Neural cell (in vitro differentiated cells): Measurements from ENCODE around the gene RXFP4. TPM values are rescaled to one million over a fixed set of nuclear protein-coding genes. Genes with fewer than 3 reads are reported as not detected.

Source experiments
- H2AFZ ChIP-seq: fragments of 200-600, 300-800 bp; sonication (generic), shearing (Covaris generic); 2 replicates; pipeline ENCODE4 v1.6.0; 2014; ENCODE audit warnings: low read depth, mild to moderate bottlenecking, antibody characterized with exemption, low read length, moderate library complexity
- H3F3A ChIP-seq: fragments of 200-600 bp; shearing (Covaris generic); 2 replicates; pipeline ENCODE4 v1.6.1; 2016; ENCODE audit warnings: mild to moderate bottlenecking, moderate library complexity, mixed read lengths, antibody characterized with exemption, low read length; ENCODE audit not compliant: insufficient read depth, poor library complexity, severe bottlenecking
- H3K27ac ChIP-seq: fragments of 200-600, 300-800 bp; sonication (generic), shearing (Covaris generic); 2 replicates; pipeline ENCODE4 v1.5.1; 2014; ENCODE audit warnings: mild to moderate bottlenecking, low read length, moderate library complexity
- H3K27me3 ChIP-seq: fragments of 300-800, 200-600 bp; sonication (generic), shearing (Covaris generic); 2 replicates; pipeline ENCODE4 v1.6.0; 2014; ENCODE audit warnings: mild to moderate bottlenecking, low read depth, low read length, moderate library complexity; ENCODE audit not compliant: insufficient read depth
- H3K36me3 ChIP-seq: fragments of 300-800, 200-600 bp; sonication (generic), shearing (Covaris generic); 2 replicates; pipeline ENCODE4 v1.5.1; 2014; ENCODE audit warnings: mild to moderate bottlenecking, antibody characterized with exemption, low read length, moderate library complexity; ENCODE audit not compliant: insufficient read depth
- H3K4me2 ChIP-seq: fragments of 300-800, 200-600 bp; sonication (generic), shearing (Covaris generic); 2 replicates; pipeline ENCODE4 v1.6.0; 2014; ENCODE audit warnings: mild to moderate bottlenecking, low read length
- H3K4me3 ChIP-seq: fragments of 300-800, 200-600 bp; sonication (generic), shearing (Covaris generic); 2 replicates; pipeline ENCODE4 v1.5.1; 2014; ENCODE audit warnings: mild to moderate bottlenecking, low read length, moderate library complexity
- H3K79me2 ChIP-seq: fragments of 200-600 bp; shearing (Covaris generic); replicated peaks from 2 replicates; pipeline ENCODE4 v1.6.0; 2014; ENCODE audit warnings: mild to moderate bottlenecking, low read length, moderate library complexity; ENCODE audit not compliant: insufficient read depth
- H3K9ac ChIP-seq: fragments of 300-800, 200-600 bp; sonication (generic), shearing (Covaris generic); 2 replicates; pipeline ENCODE4 v1.6.1; 2016; ENCODE audit warnings: mild to moderate bottlenecking, low read length, mixed read lengths
- H3K9me2 ChIP-seq: fragments of 200-600 bp; shearing (Covaris generic); 2 replicates; pipeline ENCODE4 v1.6.1; 2016; ENCODE audit warnings: mild to moderate bottlenecking, low read length, mixed read lengths; ENCODE audit not compliant: insufficient read depth
- H3K9me3 ChIP-seq: fragments of 200-600, 300-800 bp; sonication (generic), shearing (Covaris generic); 2 replicates; pipeline ENCODE4 v1.6.1; 2016; ENCODE audit warnings: mild to moderate bottlenecking, mixed run types, low read length, moderate library complexity, mixed read lengths
- H4K20me1 ChIP-seq: fragments of 200-600 bp; shearing (Covaris generic); 2 replicates; pipeline ENCODE4 v1.6.1; 2016; ENCODE audit warnings: mild to moderate bottlenecking, mixed run types; ENCODE audit not compliant: insufficient read depth
- EP300 ChIP-seq: fragments of 450-650 bp; conservative IDR thresholded peaks from 2 replicates; pipeline ENCODE4 v1.6.1; 2014; ENCODE audit warnings: antibody characterized with exemption, mild to moderate bottlenecking, moderate library complexity; ENCODE audit not compliant: poor library complexity, severe bottlenecking
- EZH2 ChIP-seq: fragments of 200-600, 300-800 bp; shearing (Covaris generic), sonication (generic); IDR thresholded peaks from 2 replicates; pipeline ENCODE4 v1.6.1; 2014; ENCODE audit warnings: antibody characterized with exemption, low read length, borderline replicate concordance, mild to moderate bottlenecking; ENCODE audit not compliant: insufficient read depth, poor library complexity, severe bottlenecking
- MXI1 ChIP-seq: fragments of 450-650 bp; conservative IDR thresholded peaks from 2 replicates; pipeline ENCODE4 v1.6.1; 2014; ENCODE audit warnings: antibody characterized with exemption, mild to moderate bottlenecking; ENCODE audit not compliant: poor library complexity, severe bottlenecking
- POLR2AphosphoS5 ChIP-seq: IDR thresholded peaks from 2 replicates; pipeline ENCODE4 v1.6.1; 2012
- RAD21 ChIP-seq: fragments of 450-650 bp; conservative IDR thresholded peaks from 2 replicates; pipeline ENCODE4 v1.6.1; 2014; ENCODE audit warnings: antibody characterized with exemption, mild to moderate bottlenecking, moderate library complexity
- SMC3 ChIP-seq: fragments of 450-650 bp; conservative IDR thresholded peaks from 2 replicates; pipeline ENCODE4 v1.6.1; 2014; ENCODE audit warnings: antibody characterized with exemption, mild to moderate bottlenecking, moderate library complexity; ENCODE audit not compliant: poor library complexity
- TAF1 ChIP-seq: IDR thresholded peaks from 2 replicates; pipeline ENCODE4 v1.6.1; 2012; ENCODE audit warnings: low read depth
- polyA plus RNA-seq: library from polyadenylated mRNA; depleted of rRNA; stranded (reverse); fragments of >200 nt; gene quantifications from 2 replicates; pipeline ENCODE4 v1.2.3, GENCODE V29; 2014
- TF ChIP-seq, protein P1 (sequence below): IDR thresholded peaks from 2 replicates; pipeline ENCODE4 v1.6.1; 2012; ENCODE audit warnings: borderline replicate concordance
- TF ChIP-seq, protein P2 (sequence below): fragments of 450-650 bp; IDR thresholded peaks from 2 replicates; pipeline ENCODE4 v1.5.1; 2014; ENCODE audit warnings: antibody characterized with exemption, mild to moderate bottlenecking, moderate library complexity; ENCODE audit not compliant: poor library complexity, severe bottlenecking

RXFP4 gene
- polyA plus RNA-seq, 1 donor from 2014 or later: not detected

DNA sequence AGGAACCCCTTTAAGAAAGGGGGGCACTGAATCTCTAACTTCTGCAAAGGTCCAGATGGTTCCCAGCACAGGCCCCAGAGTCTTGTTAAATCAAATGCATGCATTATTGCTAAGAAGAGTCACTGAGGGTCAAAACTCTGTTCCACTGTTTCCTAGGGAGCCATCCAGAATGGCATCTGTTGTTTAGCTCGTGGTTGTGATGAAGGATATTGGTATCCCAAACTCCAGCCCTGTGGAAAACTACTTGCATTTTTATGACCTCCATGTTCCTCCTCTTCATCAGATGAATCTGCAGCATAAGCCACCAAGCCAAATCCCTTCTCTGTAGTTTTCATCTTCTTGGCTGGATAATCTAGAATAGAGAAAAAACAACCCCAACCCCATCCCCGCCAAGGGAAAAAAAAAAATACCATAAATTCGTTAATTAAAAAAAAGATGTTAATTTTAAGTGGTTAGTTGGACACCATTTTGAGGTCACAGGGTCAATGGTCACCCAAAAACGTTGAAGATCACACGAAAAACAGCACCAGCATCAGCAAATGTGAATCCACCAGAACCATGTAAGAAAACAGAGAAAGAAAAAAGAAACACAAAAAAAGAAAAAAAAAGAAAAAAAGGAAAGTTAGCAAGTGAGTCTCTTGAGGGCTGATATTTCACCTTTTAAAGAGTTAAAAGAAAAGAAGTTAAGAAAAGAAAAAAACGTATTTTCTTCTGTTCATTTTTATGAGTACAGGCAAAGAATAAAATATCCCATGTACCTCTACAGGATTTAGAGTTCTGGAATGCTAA is 27.3 kb upstream of the RXFP4 start:
- Histone ChIP-seq H3K27me3 (no peaks in the 10 kb centered on the region), H4K20me1 (no peaks in the 10 kb centered on the region), H3K4me3 (no peak overlapping the region), H3K4me2 (no peak overlapping the region), H3K9me3 (no peaks in the 10 kb centered on the region), H3K79me2 (peaks cover 16% of the 10 kb centered on the region), H3K36me3 (peaks cover 5% of the 10 kb centered on the region), H3K27ac (no peak overlapping the region), H3K9ac (no peak overlapping the region), H2AFZ (no peak overlapping the region), H3K9me2 (no peaks in the 10 kb centered on the region), H3F3A (no peaks in the 10 kb centered on the region)
- TF ChIP-seq EP300: no peak
- TF ChIP-seq SMC3: no peak
- TF ChIP-seq EZH2: no peak
- TF ChIP-seq TAF1: no peak
- TF ChIP-seq MXI1: no peak
- TF ChIP-seq, protein P1, sequence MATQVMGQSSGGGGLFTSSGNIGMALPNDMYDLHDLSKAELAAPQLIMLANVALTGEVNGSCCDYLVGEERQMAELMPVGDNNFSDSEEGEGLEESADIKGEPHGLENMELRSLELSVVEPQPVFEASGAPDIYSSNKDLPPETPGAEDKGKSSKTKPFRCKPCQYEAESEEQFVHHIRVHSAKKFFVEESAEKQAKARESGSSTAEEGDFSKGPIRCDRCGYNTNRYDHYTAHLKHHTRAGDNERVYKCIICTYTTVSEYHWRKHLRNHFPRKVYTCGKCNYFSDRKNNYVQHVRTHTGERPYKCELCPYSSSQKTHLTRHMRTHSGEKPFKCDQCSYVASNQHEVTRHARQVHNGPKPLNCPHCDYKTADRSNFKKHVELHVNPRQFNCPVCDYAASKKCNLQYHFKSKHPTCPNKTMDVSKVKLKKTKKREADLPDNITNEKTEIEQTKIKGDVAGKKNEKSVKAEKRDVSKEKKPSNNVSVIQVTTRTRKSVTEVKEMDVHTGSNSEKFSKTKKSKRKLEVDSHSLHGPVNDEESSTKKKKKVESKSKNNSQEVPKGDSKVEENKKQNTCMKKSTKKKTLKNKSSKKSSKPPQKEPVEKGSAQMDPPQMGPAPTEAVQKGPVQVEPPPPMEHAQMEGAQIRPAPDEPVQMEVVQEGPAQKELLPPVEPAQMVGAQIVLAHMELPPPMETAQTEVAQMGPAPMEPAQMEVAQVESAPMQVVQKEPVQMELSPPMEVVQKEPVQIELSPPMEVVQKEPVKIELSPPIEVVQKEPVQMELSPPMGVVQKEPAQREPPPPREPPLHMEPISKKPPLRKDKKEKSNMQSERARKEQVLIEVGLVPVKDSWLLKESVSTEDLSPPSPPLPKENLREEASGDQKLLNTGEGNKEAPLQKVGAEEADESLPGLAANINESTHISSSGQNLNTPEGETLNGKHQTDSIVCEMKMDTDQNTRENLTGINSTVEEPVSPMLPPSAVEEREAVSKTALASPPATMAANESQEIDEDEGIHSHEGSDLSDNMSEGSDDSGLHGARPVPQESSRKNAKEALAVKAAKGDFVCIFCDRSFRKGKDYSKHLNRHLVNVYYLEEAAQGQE: no peak
- TF ChIP-seq, protein P2, sequence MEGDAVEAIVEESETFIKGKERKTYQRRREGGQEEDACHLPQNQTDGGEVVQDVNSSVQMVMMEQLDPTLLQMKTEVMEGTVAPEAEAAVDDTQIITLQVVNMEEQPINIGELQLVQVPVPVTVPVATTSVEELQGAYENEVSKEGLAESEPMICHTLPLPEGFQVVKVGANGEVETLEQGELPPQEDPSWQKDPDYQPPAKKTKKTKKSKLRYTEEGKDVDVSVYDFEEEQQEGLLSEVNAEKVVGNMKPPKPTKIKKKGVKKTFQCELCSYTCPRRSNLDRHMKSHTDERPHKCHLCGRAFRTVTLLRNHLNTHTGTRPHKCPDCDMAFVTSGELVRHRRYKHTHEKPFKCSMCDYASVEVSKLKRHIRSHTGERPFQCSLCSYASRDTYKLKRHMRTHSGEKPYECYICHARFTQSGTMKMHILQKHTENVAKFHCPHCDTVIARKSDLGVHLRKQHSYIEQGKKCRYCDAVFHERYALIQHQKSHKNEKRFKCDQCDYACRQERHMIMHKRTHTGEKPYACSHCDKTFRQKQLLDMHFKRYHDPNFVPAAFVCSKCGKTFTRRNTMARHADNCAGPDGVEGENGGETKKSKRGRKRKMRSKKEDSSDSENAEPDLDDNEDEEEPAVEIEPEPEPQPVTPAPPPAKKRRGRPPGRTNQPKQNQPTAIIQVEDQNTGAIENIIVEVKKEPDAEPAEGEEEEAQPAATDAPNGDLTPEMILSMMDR: no peak
- TF ChIP-seq RAD21: no peak
- TF ChIP-seq POLR2AphosphoS5: no peak

DNA sequence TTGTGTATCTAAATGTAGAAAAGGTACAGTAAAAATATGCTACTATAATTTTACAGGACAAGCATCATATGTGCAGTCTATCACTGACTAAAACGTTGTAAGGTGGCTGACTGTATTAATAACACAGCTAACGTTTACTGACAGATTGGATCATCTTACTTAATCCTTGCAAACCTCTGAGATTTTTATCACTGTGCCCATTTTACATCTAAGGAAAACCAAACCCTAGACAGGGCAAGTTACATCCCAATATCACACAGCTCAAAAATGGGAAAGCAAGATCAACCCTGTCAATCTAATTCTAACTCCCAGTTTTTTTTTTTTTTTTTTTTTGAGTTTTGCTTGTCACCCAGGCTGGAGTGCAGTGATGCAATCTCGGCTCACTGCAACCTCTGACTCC is 22.8 kb upstream of the RXFP4 start:
- Histone ChIP-seq H3K4me2 (no peak overlapping the region), H2AFZ (no peak overlapping the region), H4K20me1 (no peaks in the 10 kb centered on the region), H3K36me3 (peaks cover 14% of the 10 kb centered on the region), H3K4me3 (no peak overlapping the region), H3K27ac (no peak overlapping the region), H3K9ac (no peak overlapping the region), H3K79me2 (peaks cover 4% of the 10 kb centered on the region), H3K9me2 (no peaks in the 10 kb centered on the region), H3K27me3 (no peaks in the 10 kb centered on the region), H3F3A (no peaks in the 10 kb centered on the region), H3K9me3 (no peaks in the 10 kb centered on the region)
- TF ChIP-seq EZH2 (no peak), MXI1 (no peak), RAD21 (no peak), EP300 (no peak), POLR2AphosphoS5 (no peak), TAF1 (no peak)
- TF ChIP-seq, protein P1: no peak
